SW 1271 (cell line): ENCODE results near the gene PHTF2.
A peak's percentile ranks its signal among the peaks of the same experiment; 100 is the strongest.
"Not testable (repeated sequence)": the region's sequence is repeated elsewhere in the genome, so short reads cannot be mapped to it uniquely, and the experiment has no call there.

Source experiments
- DNase-seq, 2 experiments: peaks; one replicate each; lab custom pipeline; 2025; lab: John Stamatoyannopoulos, UW

The PHTF2 gene

DNA sequence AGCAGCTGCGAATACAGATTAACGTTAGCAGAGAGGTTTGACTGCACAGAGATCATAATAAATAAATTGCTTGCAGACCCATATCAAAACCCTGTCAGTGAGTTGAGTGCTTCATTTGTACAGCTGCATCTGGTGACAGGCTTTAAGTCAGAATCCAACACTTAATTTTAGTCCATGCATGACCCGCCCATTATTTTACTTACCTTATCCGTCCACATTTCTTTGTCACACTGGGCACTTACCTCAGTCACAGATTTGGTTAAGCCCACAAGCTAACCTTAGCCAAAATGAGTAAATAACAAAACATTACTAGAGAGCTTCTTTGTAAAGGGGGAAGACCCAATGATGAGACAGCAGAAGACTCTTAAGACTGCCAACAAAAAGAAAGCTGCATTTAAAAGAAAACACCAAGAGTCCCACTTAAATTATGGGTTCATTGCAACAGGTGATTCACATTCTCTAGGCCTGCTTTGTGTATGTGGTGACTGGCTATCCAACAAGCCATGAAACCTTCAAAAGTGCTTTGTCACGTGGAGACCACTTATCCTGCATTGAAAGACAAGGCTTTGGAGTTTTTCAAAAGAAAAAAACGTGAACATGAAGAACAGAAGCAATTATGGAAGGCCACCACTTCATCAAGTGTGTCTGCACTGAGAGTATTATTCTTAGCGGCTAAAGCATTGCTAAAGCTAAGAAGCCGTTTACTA is 32.2 kb downstream of the PHTF2 start:
- DNase-seq, result no peak

DNA sequence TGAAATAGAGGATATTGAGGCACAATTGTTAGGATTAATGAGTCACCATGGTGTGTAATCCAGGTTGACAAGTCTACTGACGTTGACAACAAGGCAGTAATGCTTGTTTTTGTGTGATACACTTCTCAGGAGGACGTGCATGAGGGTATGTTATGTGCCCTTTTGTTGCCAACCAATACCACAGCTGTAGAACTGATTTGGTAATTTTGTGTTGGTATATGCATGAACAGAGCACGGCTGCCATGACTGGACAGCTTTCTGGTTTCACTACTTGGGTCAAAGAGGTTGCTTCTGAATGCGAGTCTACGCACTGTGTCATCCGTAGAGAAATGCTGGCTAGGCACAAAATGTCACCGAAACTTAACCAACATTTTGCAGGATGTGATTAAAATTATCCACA is 32.9 kb downstream of the PHTF2 start:
- DNase-seq, result no peak

DNA sequence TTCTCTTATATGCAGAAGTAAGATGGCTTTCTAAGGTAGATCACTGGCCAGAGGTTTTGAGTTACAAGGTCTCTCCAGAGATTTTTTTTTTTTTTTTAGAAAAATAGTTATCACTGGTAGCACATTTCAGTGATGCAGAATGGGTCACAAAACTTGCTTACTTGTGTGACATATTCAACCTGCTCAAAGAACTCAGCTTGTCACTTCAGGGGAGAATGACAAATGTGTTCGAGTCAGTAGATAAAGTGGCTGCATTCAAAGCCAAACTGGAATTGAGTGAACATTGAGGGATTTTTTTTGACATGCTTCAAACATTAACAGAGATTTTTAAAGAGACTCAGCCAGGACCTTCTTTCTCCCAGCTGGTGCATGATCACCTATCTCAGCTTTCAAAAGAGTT is 33.4 kb downstream of the PHTF2 start:
- no peak for DNase-seq

DNA sequence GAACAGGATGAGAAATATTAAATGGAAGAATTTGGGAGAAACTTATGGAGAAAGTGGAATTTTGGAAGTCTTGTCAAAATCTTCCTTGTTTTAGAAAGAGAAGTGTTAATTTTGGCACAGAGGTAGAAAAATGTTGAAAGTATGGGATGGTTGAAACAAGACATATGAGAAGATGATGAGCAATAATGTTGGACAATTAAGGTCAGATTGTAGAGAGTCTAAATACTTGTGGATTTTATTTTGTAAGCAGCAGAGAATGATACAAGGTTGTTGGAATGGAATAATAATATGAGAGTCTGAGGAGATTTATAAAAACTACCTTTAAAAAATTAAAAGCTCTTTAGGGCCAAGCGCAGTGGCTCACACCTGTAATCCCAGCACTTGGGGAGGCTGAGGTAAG is 34.6 kb downstream of the PHTF2 start:
- no peak for DNase-seq

DNA sequence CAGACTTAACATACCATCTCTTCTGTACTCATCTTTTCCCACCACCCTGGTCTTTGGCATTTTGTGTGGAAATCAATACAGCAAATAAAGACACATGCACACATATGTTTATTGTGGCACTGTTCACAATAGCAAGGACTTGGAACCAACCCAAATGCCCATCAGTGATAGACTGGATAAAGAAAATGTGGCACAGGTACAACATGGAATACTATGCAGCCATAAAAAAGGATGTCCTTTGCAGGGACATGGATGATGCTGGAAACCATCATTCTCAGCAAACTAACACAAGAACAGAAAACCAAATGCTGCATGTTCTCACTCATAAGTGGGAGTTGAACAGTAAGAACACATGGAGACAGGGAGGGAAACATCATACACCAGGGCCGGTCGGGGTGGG is 37.9 kb downstream of the PHTF2 start:
- DNase-seq, result not testable (repeated sequence)

DNA sequence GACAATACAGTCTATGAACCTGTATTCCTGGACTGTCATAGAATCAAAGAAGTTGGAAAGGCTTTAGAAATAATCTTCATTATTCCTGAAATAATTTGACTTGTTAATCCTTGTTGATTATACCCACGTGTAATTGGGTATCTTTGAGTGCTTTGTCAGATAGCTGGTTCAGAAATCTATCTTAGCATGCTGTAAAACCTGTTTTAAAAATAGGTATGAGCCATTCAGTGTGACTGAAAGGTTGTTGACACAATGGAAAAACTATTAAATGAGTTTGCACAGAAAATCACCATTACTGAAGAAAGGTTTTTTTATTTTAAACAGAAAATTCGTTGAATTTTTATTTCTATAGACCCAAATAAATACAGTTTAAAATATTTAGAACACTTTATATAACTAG is 38.7 kb downstream of the PHTF2 start:
- no peak for DNase-seq

DNA sequence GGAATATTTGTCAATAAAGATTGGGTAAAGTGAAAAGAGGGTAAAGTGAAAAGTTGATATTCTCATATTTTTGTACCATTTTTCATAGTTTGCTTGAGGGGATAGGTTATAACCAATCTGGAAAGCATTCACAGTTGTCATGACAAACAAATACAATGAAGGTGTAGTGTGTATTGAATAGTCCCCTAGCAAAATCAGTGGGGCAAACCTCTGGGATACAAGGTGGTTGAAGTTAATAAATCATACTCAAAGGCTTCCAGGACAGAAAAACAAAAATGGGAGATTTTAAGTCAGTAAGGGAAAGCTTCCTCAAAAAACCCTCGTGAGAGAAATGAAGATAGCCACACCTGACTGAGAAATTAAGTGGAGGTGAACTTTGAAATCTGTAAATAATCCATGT is 39.4 kb downstream of the PHTF2 start:
- DNase-seq, result no peak

DNA sequence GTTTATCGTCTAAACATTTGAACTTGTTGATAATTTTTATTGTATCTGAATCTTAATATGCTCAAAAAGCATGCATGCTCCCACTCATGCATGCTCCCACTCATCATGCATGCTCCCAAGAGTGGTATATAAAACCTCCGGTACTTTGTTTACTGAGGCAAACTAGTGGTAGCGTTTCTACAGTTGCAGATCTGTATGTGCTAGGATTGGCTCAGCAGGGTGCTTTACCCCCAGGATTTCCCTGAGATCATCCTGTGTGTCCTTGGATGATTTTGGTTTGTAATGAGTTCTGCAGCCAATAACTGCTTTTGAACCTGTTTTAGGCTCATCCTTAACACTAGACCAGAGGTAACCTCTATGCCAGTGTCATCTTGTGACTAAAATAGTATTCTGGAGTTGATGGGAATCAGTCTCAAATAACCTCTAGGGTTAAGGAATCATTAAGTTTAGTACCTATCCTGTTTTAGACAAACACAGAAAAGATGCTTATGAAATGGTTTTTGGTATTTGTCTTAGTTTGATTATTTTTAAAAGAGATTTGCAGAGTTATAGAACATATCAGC is 40.4 kb downstream of the PHTF2 start:
- no peak for DNase-seq

DNA sequence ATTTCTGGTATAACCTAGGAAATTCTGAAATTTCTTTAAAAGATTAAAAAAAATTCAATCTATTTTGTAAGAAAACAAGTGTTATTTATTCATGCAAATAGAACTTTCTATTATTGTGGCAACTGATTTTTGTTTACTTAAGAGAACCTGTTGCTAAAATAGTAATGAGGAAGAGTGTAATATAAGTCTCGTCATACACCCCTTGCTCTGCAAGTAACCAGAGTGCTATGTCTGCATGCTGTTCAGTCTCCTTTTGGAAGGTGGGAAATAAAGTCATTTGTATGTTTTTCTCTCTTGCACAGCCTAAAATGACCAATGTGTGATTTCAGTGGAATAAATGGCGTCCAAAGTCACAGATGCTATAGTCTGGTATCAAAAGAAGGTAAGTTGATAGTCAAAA is 41.3 kb downstream of the PHTF2 start:
- no peak for DNase-seq

DNA sequence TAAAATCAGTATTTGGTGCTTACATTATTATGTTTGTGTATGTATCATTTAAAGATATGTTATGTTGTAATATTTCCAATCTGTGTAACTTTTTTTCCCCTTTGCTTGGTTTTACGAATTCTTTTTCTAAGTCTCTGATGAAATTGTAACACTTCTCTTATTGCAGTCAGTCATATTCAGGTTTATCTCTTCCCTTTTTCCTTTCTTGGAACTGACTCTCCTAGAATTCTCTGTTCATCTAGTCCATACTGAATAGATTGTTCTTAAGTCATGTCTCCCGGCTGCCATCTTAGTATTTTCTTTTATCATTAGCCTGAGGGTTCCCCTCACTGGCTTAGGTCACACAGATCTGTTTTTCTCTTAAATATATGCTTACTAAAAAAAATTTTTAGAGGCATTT is 44.6 kb downstream of the PHTF2 start:
- no peak for DNase-seq

DNA sequence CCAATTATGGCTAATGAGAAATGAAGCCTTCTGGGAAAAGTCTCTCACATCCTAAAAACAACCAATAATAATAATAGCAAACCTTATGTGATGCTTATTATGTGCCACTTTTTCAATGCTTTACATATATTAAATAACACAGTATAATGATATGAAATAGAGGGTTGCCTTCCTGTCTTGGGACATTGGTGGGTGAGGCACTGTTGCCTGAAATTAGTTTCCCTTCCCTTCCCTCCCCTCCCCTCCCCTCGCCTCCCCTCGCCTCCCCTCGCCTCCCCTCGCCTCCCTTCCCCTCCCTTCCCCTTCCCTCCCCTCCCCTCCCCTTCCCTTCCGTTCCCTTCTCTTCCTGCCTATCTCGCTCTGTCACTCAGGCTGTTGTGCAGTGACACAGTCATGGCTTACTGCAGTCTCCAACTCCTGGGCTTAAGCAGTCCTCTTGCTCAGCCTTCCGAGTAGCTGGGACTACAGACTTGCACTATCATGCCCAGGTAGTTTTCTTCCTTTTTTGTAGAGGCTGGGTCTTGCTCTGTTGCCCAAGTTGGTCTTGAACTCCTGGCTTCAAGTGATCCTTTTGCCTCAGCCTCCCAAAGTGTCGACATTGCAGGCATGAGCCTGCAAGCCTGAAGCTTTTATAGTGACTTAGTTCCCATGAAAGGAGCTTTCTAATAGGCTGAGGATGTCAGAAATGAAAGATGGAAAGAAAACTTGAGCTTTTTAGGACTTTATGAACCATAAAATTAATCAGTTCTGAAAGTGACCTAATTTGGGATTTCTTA is 47.9 kb downstream of the PHTF2 start:
- DNase-seq, result no peak

DNA sequence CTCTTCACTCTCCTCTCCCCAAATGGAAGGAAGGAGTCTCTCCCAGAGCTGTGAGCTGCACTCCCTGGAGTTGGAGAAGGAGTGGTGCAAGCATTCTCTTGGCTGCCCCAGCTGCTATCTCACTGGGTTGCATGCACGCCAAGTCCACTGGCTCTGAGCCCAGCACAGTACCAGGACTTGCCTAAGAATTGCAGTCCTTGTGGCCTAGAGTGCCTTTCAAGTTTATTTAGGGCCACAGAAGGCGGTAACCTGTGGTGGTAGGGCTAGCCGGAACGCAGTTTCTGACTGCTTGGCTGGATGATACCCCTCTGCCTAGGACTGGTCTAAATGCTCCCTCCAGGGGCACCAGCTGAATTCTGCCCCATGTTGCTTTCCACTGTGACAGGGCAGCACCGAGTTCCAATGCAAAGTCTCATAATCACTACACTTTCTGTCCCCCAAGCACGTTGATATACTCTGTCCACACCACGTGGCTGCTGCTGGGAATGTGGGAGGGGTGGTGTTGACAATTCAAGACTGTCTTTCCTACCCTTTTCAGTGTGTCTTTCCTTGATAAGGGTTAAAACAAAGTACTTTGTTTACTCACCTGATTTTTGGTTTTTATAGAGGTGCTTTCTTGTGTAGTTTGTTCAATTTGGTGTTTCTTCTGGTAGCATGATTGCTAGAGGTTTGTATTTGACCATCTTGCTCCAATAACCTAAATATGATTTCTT is 57.0 kb downstream of the PHTF2 start:
- DNase-seq, result no peak

DNA sequence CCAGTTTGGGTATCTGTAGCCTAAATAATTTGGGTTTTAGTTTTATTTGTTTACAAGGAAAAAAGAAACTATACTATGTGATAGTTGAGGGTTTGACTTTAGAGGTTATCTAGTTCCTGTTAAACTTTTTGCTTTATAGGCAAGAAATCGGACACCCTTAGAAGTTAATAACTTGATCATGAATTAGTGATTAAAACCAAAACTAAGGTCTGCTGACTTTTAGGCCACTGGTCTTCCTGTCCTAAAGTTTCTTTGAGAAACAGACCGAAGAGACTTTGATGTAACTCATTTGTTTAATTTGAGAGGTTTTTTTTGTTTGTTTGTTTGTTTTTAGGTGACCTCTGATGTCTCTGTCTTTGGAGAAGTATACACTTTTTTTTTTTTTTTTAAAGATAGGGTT is 59.7 kb downstream of the PHTF2 start:
- no peak for DNase-seq

DNA sequence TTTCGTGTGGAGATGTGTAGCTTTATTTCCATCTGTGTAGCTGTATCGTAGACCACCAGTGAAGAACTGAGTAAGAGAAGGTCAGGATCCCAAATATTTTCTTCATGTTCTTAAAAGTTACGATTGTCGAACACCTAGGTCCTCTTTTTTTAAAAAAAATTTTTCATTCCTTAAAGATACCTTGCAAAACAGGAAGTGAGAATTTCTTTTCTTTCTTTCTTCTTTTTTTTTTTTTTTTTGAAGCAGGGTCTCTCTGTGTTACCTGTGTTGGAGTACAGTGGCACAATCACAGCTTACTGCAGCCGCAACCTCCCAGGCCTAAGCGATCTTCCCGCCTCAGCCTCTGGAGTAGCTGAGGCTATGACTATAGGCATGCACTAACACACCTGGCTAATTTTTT is 60.8 kb downstream of the PHTF2 start:
- no peak for DNase-seq

DNA sequence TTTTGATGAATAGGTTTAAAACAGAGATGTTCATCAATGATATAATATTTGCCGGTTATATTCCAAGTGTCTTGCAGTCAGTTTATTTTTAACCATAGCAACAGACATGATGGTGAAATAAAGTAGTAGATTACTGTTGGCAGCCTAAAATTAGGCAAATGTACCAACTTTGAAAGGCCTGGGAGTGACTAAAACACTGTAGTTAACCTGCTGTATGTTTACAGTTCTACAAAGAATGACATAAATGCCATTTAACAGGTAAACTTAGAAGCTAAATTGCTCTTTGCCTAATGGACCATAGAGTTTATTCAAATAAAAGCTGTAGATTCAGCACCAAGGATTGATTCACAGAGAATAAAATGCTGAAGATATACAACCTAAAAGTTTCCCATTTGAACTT is 64.1 kb downstream of the PHTF2 start:
- no peak for DNase-seq

DNA sequence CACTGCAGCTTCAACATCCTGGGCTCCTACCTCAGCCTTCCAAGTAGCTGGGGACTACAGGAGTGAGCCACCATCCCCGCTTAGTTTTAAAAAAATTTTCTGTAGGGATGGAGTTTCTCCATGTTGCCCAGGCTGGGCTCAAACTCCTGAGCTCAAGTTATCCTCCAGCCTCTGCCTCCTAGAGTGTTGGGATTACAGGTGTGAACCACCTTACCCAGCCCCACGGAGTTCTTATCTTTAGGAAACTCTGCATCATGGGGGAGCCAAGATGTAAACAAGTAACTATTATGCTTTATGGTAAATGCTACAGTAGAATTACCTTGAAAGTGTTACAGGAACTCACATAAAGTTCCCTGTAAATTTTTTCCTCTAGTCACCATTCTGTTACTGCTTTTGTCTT is 65.3 kb downstream of the PHTF2 start:
- no peak for DNase-seq

DNA sequence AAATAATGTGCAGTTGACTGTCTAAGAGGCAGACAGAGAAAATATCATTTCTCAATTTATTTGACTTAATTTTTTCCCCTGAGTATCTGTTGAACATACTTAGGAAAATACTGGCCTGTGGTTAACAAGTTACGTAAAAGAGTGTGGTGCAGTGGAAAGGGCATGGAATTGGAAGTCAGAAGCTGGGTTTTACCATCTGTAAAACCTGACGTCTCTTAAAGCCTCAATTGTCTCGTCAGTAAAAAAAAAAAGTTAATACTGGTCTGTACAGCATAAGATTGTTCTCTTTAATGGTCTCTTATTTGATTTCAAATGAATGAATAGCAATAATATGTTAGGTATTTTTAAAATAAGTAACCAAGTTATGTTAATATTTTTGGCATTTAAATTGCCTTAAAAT is 67.8 kb downstream of the PHTF2 start:
- no peak for DNase-seq

DNA sequence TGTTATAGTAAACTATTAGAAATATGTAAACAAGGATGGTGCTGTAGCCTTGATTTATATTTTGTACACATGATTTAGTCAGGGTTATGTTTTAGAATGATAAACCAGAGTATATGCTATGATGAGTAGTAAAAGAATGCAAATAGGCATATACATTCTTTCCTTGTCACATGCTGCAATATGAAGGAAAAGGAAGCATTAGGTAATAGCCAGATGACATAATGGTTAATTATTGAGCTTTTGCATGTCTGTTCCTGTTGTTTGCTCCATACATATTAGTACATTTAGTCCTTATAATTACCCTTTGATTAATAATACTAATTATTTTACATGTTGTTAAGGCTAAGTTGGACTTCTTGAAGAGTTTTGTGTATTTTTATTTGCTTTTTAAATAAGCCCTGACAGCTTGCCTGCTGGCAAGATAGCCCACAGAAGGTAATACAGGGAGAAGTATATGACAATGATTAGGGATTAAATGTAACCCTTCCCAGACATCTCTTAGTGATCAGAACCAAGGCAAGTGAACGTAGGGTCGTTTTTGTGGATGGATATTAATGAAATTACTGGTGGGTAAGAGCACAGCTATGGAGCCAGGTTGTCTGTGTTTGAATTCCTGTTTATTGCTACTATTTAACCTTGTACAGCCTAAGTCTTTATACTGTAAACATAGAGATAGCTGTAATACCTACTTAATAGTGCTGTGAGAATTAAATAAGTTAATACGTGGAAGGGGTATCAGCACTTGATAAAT is 68.4 kb downstream of the PHTF2 start:
- DNase-seq, result peak in 1 of 2 experiments; percentile 13

DNA sequence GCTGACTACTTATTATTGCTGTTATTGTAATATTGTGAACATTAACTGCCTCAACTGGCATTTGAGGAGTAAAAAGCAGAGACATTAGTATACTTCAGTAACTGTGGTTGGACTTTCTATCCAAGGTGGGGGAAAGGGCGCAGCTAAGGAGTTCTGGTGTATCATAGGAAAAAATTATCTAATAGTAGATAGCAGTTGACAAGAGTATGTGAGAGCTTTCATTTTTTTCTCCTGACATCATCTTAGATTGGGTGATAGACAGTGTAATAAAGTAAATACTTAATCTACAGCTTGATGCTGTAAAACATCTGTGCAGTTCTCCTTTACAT is 68.9 kb downstream of the PHTF2 start:
- DNase-seq, result no peak

DNA sequence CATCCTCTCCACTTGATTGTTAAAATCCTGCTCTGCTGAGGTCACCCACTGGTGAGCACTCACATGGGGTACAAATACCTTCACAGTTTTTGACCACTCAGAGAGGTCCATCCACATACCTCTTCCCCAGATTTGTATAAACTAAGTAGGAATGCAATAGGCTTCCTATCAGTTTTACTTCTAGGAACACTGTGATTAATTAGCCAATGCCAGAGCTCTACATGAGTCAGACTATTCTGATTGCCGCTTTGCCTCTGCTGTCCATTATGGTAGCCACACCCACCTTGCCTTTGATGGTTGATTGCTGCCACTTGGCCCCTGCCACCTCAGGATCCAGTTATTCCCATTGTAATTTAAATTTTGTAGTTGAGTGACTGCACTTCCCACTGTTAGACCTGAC is 73.7 kb downstream of the PHTF2 start:
- not testable (repeated sequence) for DNase-seq

DNA sequence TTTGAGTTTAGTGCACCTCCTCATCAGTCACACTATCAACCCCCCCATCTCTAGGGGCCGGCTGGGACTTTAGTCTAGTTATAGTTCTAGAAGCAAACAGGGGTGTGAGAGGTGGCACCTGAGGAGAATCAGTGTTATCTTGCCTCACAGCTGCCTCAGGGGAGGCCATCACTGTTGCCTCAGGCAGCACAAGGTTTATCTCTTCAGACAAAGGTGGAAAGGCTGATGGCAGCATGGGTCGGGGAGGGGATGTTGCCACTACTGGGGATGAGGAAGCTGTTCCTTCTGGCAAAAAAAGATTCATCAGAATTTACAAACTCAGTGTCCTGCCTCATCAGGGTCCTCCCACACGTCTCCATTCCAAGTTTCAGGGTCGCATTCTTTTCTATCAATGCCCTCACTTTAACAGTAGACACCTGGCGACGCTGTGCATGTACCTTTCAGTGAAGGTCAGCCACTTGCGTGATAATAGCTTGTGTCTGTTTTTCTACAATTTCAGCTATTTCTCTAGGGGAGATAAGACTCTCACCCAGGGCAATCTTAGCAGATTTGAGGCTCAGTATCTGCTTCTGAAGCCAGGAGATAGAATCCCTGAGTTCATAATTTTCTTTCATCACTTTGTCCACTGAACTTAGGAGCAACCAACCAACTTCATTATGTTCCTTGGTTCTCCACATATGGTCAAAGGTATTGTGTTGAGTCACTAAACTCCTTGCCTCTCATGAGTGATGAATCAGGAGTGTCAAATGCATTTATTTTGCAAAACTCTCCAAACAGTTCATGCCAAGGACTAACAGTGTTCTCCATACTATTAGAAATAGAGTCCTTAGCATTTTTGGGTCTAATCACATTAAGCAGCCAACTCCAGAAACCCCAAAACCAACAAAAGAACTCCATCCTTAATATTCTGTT is 75.1 kb downstream of the PHTF2 start:
- DNase-seq, result not testable (repeated sequence)
